Superior temporal gyrus (tissue), 1 donor: Measurements from ENCODE around the gene POLRMT.
"Not testable (repeated sequence)": the region's sequence is repeated elsewhere in the genome, so short reads cannot be mapped to it uniquely, and the experiment has no call there.

Experiments used
- DNase-seq: peaks from one replicate; pipeline ENCODE4 v3.0.0-alpha.2; 2016; ENCODE audit errors: extremely low spot score

POLRMT gene

DNA sequence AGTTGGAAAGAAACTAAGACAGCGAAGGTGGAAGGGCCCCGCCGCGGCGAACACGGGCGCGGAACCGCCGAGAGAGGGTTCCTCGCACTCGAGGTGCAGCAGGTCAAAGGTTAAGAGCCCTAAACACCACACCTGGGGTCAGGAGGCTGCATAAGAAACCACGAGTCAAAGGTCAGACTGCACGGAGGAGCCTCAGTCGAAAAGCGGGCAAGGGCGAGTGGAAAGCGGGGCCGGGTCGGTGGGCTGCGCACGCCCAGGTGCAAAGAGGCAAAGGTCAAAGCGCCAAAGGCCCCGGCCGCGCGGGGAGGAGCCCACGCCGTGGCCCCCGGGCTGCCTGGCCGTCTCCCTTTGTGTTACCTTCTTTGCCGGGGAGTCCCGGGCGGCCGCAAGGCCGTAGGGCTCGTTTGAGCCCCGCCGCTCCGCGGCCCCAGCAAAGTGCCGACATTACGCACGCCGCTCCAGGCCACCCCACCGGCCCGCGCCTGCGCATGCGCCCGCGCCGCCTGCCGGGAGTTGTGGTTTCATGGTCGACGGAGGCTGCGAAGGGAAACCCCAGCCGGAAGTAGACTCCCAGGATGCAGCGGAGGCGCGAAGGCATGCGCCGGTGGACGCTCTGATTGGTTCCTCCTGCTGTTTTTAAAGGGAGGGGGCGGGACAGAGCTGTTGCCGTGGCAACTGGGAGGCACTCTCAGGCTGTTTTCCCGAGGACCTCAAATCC lies at the start of gene POLRMT:
TSS of gene POLRMT (minus strand) at position 470 of the 718 bp plus-strand sequence. CDS start at position 445, 25 bp downstream.
- DNase-seq, result peak; percentile 97

DNA sequence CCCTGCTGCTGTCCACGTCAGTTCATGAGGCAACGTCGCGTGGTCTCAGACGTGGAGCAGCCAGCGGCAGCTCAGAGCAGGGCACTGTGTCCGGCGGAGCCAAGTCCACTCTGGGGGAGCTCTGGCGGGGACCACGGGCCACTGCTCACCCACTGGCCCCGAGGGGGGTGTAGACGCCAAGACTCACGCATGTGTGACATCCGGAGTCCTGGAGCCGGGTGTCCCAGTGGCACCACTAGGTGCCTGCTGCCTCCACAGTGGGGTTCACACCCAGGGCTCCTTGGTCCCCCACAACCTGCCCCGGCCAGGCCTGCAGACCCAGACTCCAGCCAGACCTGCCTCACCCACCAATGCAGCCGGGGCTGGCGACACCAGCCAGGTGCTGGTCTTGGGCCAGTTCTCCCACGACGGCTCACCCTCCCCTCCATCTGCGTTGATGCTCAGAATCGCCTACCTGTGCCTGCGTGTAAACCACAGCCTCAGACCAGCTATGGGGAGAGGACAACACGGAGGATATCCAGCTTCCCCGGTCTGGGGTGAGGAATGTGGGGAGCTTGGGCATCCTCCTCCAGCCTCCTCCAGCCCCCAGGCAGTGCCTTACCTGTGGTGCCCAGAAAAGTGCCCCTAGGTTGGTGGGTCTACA lies 49.5 kb upstream of the POLRMT start:
- DNase-seq, result no peak

DNA sequence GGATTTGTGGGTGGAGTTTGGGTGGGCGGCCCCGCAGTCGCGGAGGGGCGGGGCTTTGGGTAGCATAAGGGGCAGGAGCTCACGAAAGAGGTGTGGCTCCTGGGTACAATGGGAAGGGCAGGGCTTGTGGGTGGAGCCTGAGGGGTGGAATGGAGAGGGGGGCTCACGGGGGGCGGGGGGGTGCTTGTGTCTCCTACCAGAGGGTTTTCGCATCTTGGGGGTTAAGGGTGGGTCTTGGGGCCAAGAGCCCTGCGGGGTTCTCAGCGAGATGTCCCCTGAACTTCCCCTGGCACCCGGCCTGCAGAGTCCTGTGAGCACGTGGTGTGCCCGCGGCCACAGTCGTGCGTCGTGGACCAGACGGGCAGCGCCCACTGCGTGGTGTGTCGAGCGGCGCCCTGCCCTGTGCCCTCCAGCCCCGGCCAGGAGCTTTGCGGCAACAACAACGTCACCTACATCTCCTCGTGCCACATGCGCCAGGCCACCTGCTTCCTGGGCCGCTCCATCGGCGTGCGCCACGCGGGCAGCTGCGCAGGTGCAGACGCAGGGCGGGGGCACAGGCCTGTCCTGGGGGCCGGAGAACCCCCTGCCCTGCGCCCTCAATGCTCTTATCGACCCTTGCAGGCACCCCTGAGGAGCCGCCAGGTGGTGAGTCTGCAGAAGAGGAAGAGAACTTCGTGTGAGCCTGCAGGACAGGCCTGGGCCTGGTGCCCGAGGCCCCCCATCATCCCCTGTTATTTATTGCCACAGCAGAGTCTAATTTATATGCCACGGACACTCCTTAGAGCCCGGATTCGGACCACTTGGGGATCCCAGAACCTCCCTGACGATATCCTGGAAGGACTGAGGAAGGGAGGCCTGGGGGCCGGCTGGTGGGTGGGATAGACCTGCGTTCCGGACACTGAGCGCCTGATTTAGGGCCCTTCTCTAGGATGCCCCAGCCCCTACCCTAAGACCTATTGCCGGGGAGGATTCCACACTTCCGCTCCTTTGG lies 48.0 kb upstream of the POLRMT start:
- no peak for DNase-seq

DNA sequence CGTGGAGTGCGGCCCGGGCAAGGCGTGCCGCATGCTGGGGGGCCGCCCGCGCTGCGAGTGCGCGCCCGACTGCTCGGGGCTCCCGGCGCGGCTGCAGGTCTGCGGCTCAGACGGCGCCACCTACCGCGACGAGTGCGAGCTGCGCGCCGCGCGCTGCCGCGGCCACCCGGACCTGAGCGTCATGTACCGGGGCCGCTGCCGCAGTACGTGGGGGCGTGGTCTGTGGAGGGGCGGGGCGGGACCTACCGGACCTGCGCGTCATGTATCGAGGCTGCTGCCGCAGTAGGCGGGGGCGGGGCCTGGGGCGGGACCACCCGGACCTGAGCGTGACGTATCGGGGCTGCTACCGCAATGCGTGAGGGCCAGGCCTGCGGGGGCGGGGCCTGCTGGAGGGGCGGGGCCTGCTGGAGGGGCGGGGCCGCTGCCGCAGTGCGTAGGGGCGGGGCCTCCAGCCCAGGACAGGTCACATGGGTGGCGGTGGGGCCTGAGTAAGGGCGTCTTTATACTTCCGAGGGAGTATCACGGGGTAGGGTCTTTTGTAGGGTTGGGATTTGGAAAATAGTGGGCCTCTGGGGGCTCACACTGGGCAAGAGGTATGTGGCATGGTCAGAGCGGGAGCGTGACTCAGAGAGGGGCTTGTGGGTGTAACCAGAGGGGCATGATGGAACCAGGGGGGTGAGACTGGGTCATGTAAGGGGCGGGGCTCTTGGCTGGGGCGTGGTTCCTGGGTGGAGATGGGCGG lies 47.1 kb upstream of the POLRMT start:
- peak; percentile 90 for DNase-seq

DNA sequence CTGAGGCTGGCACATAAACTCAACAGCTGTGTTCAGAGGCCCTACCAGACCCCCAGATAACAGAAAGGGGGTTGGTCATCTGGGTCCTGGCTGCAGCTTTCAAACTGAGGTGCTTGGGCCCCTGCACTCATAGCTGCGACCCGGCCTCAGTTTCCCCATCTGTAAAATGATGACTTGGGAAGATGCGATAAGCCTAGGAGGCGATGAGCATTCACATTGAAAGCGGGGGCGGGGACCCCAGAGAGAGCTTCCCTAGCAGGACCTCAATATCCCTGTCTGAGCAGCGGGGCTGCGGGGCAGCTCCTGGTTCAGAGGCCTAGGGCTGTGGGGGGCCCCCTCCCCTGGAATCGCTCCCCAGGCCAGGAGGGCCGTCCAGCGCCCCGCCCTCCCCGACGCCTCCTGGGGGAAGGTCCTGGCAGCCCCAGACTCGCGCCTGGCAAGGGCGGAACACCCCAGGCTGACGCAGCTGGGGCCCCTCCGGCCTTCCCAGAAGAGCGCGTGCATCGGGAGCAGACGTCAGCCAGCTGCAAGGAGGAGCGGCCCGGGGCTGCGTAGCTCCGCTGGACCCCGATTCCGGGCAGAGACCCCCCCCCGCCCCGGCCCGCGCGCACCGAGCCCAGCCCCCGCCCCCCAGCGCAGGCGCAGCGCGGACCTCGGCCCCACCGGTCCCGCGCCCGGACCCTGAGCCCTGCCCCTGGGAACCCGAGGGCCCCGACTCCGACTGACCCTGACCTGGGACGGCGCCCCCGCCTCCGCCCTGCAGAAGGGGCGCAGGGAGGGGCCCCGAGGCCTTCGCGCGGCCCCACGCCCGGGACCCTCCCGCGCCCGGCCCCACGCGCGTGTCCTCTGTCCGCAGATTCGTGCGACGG lies 46.3 kb upstream of the POLRMT start:
- DNase-seq, result no peak

DNA sequence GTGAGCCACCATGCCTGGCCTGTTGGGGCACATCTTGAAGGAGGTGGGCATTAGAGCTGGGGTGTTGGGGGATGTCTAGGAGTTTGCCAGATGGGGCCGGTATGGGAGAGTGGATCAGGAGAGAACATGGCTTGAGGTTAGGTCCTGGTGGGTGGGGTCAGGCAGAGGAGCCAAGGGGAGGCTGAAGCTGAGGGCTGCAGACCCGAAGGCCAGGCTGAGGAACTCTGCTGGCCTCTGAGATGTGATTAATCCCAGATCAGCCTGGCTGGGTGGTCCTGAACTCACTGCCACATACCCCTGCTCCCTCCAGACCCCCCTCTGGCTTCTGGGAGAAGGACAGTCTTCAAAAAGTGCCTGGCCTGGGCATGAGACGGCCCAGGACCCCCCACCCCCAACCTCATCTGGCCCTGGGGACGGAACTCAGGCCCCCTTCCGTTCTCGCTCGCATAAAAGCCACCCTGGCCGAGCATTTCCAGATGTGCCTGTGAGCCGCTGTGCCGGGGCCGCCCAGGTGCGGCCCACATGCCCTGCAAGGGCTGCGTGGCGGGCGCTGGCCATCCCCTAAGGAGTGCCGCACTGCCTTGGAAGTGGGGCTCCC lies 45.6 kb upstream of the POLRMT start:
- DNase-seq, result no peak

DNA sequence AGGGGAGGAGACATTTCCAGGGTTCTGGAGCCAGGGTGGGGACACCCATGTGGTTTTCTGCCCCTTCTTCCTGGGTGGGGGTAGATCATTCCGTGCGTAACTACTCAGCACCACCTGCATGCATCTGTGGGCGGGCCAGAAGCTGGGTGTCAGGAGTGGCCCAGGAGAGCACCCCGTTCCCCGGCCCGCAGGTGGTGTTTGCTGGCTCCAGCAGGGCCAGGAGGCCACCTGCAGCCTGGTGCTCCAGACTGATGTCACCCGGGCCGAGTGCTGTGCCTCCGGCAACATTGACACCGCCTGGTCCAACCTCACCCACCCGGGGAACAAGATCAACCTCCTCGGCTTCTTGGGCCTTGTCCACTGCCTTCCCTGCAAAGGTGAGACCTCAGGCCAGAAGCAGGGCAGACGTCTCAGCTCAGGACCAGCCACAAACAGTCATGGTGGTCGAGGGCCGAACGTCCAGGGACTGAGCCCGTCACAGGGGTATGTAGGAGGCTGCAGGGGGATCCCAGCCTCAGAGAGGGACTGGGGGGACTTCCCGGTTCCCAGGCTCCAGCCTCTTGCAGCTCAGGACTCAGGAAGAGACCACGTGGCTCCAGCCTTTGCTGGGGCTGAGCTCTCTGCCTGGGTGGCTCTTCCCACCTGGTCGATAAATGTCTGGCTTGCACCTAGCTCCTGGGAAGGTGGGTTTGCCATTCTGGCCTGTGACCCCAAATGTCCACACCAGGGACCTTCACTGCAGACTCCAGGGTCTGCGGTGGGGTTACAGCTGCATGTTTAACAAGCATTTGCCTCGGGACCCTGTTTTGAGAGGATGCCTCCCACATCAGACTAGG lies 44.5 kb upstream of the POLRMT start:
- DNase-seq, result no peak

DNA sequence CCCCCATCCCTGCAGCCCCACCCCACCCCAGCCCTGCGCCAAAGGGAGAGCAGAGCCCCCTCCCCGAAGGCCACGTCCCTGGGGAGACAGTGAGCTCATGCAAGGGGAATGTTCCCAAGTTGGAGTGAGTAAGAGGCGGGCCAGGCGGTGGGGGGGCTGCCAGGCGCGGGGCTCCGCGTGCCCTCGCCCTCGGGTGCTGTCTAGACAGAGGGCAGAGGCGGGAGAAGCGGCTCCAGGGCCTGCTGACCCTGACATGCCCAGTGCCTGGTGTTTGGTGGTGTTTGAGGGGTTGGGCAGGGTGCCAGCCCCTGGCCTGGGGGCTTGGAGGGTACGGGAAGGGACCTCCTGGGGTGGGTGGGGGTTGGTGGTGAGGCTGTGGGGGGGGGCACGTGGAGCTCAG lies 43.9 kb upstream of the POLRMT start:
- DNase-seq, result no peak

DNA sequence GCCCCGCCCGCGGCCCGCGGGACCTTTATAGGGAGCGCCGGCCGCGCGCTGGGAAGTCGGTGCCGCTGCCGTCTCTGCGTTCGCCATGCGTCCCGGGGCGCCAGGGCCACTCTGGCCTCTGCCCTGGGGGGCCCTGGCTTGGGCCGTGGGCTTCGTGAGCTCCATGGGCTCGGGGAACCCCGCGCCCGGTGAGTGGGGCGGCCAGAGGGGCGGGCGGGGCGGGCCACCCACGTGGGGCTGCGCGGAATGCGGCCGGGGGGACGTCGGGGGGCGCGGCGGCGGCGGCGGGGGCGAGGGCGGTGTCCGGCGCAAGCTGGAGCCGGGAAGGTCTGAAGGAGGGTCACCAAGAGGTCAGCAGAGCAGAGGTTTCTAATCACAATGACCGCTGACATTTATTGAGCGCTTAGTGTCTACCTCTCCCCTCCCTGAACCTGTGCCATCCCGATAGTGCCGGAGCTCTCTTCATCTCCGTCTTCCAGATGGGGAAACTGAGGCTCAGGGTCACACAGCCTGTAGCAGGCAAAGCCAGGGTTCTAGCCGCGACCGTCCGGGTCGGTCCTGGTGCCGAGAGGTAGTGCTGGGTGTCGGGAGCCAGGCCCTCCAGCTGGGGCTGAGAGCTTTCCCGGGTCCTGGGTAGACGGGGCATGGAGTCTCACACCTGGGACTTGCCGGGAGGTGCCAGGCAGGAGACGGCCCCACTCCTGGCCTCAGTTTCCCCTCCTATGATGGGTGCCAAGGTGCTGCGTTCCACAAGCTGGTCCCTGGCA lies 43.2 kb upstream of the POLRMT start, which contains the start of gene FSTL3:
TSS of gene FSTL3 (plus strand) at position 54 of the 767 bp plus-strand sequence. CDS start at position 86, 32 bp downstream.
- no peak for DNase-seq

DNA sequence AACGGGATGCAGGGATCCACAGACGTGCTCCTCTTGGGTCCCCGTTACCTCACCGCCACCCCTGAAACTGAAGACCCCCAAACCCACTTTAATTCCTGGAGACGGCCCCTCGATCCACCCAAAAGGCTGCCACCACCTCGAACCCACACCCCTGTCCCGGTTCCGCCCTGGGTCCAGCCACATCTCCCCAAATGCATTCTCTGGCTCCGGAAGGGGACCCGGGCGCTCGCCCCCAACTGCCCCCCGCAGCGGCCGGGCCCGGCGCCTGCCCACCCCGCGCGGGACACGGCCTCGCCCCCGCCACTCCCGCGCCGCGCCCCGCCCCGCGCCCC lies 42.6 kb upstream of the POLRMT start:
- no peak for DNase-seq

DNA sequence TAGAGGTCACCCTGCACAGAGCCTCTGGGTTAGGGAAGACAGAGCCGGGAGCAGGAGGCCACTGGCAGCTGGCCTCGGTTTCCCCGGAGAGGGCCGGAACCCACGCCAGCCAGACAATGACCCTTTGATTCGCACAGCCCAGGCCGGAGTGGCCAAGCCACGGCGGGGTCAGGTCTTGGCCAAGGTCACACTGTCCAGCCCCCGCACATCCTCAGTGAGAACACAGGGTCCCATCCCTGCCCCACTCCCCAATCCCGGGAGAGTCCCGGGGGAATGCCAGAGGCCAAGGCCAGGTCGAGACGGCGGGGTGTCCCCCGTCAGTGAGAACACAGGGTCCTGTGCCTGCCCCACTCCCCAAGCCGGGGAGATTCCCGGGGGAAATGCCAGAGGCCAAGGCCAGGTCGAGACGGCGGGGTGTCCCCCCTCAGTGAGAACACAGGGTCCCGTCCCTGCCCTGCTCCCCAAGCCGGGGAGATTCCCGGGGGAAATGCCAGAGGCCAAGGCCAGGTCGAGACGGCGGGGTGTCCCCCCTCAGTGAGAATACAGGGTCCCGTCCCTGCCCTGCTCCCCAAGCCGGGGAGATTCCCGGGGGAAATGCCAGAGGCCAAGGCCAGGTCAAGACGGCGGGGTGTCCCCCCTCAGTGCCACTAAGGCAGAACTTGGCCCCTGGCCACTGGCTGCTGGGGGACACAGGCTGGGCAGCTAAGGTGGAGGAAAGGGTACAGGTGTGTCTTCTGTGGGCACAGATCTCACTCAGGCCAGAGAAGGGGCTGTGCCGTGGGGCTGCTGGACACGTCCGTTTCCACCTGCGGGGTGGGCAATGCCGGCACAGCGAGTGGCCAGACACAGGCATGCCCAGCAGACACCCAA lies 41.2 kb upstream of the POLRMT start:
- DNase-seq, result no peak

DNA sequence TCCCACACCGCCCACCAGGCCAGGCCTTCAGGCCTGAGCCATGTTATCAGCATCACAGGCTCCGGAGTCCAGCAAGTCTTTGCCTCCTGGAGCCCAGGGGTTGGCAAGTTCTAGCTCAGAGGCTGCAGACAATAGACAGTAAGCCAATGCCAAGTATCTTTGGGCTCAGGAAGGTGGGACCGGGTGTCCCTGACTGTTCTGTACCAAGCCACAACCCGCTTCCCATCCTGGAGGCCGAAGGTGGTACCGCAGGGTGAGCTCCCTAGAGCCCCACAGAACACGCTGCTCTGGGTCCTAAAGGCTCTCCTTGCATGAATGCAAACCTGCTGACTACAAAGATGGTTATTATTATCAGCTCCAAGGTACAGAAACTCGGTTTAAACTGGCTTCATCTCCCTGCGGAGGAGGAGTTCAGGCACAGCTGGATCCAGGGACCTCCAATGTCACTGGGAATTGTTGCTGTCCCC lies 37.3 kb upstream of the POLRMT start:
- DNase-seq, result no peak

DNA sequence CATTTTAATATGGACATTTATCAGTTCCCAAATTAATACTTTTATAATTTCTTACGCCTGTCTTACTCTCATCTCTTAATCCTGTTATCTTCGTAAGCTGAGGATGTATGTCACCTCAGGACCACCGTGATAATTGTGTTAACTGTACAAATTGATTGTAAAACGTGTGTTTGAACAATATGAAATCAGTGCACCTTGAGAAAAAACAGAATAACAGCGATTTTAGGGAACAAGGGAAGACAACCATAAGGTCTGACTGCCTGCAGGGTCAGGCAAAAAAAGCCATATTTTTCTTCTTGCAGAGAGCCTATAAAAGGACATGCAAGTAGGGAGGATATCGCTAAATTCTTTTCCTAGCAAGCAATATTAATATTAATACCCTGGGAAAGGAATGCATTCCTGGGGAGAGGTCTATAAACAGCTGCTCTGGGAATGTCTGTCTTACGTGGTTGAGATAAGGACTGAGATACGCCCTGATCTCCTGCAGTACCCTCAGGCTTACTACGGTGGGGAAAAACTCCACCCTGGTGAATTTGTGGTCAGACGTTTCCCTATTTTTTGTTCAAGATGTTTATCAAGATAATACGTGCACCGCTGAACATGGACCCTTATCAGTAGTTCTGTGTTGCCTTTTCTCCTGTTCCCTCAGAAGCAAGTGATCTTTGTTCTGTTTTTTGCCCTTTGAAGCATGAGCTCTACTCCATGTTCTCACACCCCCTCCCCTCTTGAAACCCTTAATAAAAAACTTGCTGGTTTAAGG lies 35.5 kb upstream of the POLRMT start:
- DNase-seq, result not testable (repeated sequence)

DNA sequence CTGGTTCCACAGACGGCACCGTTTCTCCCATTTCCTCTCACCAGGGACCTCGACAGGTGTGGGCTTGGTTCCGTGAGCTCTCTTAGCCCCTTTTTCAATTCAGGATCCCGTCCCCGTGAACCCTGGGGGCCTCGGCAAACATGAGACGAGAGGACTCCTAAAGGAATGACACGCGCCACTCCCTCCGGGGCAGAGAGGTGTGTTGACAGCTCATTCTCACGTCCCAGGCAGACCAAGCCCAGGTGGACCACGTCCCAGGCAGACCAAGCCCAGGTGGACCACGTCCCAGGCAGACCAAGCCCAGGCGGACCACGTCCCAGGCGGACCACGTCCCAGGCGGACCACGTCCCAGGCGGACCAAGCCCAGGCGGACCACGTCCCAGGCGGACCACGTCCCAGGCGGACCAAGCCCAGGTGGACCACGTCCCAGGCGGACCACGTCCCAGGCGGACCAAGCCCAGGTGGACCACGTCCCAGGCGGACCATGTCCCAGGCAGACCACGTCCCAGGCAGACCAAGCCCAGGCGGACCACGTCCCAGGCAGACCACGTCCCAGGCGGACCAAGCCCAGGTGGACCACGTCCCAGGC lies 33.7 kb upstream of the POLRMT start:
- not testable (repeated sequence) for DNase-seq

DNA sequence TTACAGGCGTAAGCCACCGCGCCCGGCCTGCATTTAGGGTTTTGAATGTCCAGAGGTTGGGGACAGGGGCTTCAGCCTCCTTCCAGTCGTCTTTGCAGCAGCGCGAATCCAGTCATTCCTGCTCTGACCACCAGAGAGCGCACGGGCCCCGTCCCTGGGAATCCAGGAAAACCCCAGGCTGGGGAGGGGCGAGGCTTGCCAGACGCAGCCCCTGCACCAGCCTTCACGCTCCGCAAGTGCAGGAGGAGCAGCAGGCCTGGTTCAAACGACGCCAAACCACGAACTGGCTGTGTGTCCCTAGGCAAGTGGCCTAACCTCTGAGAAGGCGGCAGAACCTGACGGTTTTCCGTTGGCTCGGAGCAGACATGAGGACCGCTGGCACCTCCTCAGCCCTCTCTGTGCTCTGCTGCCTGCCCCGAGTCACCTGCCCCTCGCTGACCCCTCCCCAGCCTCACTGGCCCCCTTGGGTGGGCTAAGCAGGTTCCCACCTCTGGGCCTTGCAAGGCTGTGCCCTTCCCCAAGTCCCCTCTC lies 31.6 kb upstream of the POLRMT start:
- peak; percentile 89 for DNase-seq

DNA sequence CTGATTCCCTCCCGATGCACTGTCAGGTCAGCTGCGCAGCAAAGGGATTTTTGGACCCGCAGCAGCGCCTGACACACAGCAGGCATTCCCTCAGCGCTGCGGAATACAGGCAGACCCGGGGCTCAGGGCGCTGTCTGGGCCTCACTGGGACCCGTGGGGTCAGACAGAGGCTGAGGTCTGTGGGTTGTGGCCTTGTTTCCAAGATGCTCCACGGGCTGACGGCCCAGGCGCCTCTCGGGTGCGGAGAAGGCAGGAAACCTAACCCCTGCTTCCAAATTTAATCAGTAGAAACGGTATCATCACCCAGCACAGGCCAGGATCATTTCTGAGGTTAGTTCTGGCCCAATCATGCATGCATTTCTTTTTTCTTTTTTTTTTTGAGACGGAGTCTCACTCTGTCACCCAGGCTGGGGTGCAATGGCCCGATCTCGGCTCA lies 30.4 kb upstream of the POLRMT start:
- DNase-seq, result no peak
